GM21526 (cell line): ENCODE results near the gene TSPAN4.
A peak's percentile ranks its signal among the peaks of the same experiment; 100 is the strongest.

Experiments
- ATAC-seq: cut with Tn5 transposase; IDR thresholded peaks from one replicate; pipeline ENCODE4 v1.9.1; 2021; ENCODE audit warnings: moderate library complexity; ENCODE audit not compliant: unreplicated experiment, low FRiP score

The TSPAN4 gene

DNA sequence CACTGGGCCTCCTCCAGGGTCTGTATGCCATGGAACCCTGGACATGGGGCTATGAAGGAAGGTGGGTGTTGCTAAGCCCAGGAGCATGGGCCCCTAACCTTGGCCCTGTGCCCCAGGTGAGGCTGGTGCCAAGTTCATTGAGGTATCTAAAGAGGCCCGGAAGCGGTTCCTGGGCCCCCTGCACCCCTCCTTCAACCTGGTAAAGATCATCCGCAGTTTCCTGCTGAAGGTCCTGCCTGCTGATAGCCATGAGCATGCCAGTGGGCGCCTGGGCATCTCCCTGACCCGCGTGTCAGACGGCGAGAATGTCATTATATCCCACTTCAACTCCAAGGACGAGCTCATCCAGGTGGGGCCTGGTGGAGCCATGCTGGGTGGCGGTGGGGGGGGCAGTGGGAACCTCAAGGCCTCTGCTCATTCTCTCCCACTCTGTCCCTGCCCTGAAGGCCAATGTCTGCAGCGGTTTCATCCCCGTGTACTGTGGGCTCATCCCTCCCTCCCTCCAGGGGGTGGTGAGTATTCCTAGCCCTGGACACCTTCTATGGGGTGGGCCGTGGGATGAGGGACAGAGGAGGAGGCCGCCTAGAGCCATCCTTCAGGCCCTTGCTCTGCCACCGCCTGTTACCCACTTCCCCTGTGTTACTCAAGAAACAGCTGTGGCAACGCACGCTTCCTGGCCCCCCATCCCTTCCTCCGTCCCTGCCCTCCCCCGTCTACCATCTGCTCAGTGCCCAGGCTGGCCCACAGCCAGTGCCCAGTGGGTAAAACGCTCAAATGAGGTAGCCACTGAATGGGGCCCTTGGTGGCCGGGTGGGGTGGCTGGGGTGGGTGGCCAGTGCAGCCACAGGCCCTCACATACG lies 20.9 kb upstream of the TSPAN4 start:
- ATAC-seq: no peak

DNA sequence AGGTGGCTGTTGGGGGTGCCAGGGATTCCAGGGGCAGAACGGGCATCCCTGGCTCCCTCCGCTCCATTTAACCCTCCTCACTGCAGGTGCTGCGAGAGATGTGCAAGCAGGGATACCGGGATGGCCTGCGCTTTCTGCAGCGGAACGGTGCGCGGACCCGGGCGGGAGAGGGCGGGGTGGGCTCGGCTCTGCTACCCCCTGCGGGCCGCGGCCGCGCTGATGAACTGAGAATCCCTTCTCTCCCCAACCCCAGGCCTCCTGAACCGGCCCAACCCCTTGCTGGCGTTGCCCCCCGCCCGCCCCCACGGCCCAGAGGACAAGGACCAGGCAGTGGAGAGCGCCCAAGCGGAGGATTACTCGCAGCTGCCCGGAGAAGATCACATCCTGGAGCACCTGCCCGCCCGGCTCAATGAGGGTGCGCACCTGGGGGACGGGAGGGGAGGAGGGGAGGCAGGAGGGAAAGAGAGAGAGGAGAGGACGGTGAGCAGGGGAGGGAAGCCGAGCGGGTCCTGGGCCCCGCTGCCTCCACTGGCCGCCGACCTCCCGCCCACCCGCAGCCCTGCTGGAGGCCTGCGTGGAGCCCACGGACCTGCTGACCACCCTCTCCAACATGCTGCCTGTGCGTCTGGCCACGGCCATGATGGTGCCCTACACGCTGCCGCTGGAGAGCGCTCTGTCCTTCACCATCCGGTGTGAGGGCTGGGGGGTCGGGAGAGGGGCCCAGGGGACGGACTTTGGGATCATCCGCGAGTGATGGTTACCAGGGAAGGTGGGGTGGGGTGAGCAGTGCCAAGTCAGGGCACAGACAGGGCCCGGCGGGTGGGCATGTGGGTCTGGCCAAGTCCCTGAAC lies 19.0 kb upstream of the TSPAN4 start:
- ATAC-seq: no peak

DNA sequence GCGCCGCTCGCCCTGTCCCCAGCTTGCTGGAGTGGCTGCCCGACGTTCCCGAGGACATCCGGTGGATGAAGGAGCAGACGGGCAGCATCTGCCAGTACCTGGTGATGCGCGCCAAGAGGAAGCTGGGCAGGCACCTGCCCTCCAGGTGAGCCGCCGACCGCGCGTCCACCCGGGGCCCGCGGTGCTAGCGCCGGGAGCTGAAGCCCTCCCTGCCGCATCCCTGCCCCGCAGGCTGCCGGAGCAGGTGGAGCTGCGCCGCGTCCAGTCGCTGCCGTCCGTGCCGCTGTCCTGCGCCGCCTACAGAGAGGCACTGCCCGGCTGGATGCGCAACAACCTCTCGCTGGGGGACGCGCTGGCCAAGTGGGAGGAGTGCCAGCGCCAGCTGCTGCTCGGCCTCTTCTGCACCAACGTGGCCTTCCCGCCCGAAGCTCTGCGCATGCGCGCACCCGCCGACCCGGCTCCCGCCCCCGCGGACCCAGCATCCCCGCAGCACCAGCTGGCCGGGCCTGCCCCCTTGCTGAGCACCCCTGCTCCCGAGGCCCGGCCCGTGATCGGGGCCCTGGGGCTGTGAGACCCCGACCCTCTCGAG lies 18.3 kb upstream of the TSPAN4 start:
- no peak for ATAC-seq

DNA sequence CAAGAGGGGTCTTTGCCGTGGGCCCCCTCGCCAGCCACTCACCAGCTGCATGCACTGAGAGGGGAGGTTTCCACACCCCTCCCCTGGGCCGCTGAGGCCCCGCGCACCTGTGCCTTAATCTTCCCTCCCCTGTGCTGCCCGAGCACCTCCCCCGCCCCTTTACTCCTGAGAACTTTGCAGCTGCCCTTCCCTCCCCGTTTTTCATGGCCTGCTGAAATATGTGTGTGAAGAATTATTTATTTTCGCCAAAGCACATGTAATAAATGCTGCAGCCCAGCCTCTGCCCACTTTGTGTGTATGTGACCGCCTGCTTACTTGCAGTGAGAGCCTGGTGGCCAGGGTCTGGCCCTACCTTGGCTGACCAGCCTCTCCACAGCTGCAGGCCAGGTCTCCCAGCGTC lies 17.7 kb upstream of the TSPAN4 start:
- ATAC-seq: no peak

DNA sequence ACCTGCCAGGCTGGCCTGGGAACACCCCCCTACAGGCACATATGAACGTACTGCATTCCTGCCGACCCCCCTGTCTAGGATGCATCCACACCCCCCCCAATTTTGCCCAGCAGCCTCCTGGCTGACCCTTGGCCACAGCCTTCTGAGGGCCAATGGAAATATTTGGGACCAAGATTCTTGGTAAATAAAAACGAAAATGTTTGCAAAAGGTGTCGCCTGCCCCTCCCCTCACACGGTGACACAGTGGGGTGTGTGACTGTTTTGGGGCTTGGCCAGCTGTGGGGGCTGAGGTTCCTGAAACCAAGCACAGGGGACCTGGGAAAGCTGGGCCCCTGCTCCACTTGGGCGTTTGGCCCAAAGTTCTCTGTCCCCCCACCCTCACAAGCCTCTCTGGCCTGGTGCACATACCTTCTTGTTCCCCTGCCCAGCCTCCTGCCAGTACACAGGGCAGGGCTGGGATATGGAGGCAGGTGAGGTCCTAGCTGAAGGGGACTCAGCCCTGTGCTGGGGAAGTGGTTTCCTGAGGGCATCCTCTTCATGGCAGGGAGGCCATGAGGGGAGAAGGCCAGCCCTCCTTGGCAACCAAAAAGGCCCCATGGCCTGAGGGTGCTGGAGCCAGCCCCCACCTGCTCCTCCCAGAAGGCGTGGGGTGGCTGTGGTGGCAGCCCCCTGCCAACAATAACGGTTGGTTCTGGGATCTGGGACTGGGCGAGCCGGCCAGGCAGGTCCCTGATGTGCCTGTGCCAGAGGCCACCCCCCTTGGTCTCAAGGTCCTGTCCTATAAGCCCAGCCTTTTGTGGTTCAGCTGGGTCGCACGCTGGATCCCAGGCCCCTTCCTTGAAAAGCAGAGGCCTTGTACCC lies 17.1 kb upstream of the TSPAN4 start:
- no peak for ATAC-seq

DNA sequence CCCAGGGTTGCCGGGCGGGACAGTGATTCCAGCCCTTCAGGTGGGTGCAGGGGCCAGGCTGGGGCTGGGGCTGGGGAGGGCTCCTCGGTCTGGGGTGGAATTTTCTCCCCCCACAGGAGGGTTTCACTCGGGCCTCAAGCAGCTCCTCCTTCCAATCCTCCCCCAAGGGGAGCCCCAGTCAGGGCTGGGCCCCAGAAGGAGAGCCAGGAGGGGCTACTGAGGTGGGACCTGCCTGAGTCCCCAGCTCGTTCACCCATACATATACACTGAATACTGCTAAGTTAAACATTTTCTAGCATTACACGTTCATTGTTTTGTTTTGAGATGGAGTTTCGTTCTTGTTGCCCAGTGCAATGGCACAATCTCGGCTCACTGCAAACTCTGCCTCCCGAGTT lies 16.4 kb upstream of the TSPAN4 start:
- ATAC-seq: no peak

DNA sequence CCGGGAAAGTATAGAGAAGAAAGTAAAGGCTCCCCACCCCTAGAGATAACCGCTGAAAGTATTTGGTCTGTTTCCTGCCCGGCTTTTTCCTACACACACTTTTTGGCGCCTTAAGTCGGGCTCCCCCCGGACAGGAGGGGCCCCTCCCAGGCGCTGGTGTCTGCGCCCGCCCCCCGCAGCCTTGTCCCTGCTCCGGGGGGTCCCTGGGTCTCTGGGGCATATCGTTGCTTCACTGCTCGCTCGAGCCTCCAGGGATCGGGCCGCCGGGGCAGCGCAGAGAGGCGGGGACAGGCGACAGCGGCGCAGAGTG lies 15.9 kb upstream of the TSPAN4 start:
- ATAC-seq: no peak

DNA sequence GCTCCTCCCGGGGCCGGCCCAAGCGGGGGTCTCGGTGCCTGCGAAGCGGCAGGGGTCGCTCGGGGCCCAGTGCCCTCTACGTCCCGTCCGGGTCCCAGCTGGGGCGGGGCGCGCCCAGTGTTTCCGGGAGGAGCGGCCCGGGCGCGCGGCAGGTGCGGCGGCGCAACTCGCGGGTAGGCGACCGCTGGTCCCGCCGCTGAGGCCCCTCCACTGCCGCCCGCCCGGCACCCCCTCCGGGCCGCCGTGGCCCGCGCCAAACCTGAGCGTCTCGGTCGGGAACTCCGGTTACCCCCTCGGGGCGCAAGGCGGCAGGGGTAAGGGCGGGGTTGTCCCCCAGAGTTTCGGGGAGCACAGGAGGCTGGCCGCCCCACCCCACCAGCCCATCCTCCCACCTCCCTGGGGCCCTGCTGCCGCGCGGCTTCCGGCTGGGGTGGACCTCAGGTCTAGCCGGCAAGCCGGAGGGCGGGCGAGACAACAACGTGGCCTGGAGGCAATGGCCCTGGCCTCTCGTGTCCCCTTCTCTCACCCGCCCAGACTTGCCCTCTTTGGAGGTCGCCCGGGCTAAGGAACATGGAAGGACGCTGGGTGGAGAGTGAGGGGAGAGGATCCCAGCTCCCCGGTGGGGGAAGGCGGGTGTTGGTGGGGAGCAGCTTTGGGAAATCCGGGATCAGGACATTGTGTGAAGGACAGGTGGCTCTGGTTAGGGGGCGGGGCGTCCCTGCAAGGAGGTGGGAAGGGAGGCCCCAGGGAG lies 15.3 kb upstream of the TSPAN4 start:
- ATAC-seq: peak; percentile 35

DNA sequence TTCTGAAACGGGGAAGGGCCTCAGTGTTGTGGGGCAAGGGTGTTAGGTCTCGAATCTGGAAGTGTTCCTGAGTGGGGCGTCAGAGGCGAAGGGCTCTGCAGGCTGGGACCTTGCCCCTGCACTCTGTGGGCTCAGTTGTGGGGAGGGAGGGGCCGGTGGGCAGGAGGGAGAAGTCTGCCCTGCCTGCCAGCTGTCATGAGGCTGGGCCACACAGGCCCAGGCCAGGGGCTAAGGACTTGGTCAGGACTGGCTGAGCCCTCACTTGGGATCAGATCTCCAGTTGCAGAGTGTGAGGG lies 14.8 kb upstream of the TSPAN4 start, which contains the start of gene CRACR2B:
CRACR2B (plus strand) TSS at position 23 of the 296 bp plus-strand sequence. CDS start 689 bp downstream, outside the sequence.
- peak; percentile 12 for ATAC-seq

DNA sequence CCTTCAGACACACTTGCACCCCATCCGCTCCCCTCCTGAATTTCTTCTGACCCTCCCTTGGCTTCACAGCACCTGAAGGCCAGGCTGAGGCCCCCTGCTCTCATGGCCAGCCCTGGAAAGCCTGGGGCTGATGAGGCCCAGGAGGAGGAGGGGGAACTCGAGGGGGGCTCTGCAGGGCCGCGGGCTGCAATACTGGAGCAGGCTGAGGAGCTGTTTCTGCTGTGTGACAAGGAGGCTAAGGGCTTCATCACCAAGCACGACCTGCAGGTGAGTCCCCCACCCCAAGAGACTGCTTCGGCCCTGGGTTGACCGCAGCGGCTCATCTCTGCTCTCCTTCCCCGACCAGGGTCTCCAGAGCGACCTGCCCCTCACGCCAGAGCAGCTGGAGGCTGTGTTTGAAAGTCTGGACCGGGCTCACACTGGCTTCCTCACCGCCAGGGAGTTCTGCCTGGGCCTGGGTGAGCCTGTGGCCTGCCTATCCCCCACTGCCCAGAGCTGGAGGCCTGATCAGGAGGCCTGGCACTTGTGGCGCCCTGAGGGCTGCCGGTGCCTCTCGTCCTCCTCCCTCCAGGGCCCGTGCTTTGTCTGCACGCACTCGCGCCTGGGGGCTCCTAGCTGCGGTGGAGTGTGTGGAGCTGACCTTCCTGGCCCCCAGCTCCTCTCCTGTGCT lies 14.0 kb upstream of the TSPAN4 start:
- ATAC-seq: no peak

DNA sequence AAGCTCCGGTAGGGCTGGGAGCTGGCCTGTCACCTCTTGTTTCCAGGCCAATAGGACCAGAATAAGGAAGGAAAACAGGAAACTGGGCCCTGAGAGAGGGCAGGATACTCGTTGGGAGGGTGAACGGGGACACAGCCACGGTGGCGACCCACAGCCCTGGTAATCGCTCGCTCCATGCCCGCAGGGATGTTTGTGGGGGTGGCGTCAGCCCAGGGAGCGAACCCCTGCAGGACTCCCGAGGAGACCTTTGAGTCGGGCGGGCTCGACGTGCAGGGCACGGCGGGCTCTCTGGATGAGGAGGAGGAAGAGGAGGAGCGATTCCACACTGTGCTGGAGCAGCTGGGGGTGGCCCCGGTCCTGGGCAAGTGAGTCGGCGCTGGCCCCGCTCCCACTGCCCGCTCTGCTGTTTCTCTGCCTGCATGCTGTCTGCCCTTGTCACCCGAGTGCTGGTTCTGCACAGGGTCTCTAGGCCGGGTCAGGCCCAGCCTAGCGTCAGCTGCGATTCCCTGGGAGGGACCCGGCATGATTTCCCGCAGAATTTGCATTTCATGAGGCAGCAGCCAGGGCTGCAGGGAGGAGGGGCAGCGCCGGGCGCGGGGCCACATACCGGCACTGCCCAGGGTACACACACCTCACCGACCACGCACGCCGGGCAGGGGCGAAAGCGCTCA lies 13.3 kb upstream of the TSPAN4 start:
- no peak for ATAC-seq

DNA sequence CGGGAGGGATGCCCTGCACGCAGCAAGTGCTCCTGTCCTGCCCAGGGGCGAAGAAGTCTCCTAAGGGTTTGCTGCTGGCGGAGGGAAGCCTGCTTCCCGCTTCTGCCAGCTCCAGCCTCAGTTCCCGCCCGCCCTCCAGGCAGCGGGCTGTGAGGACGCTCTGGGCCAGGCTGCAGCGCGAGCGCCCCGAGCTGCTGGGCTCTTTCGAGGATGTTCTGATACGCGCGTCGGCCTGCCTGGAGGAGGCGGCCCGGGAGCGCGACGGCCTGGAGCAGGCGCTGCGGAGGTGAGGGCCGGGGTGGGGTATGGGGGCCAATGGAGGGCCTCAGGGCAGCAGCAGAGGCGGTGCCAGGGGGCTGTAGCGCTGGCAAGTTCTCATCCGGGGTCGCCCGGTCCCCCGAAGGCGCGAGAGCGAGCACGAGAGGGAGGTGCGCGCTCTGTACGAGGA lies 12.8 kb upstream of the TSPAN4 start:
- ATAC-seq: no peak

DNA sequence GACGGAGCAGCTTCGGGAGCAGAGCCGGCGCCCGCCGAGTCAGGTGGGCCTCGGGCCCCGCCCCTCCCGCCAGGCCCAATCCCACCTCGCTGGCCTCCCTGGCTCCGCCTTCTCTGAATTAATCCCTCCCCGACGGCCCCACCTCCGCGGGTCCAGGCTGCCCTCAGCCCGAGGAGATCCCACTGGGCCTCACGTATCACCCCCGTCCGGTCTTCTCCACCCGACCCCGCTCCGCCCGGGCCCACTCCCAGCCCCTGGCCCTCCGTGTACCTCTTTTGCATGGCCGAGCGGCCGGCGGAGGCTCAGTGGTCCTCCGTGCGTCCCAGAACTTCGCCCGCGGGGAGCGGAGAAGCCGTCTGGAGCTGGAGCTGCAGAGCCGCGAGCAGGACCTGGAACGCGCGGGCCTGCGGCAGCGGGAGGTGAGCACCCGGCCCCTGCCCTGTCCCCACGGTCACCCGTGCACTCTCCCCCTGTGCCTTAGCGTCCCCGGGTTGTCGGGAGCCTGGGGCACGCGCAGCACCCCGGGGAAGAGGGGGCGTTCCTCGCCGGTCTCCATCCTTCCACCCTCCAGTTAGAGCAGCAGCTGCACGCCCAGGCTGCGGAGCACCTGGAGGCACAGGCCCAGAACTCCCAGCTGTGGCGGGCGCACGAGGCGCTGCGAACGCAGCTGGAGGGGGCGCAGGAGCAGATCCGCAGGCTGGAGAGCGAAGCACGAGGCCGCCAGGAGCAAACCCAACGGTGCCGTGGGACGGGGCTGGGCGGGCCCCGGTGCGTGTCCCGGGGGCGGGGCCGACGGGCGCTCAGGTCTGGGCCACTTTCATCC lies 12.1 kb upstream of the TSPAN4 start:
- no peak for ATAC-seq

DNA sequence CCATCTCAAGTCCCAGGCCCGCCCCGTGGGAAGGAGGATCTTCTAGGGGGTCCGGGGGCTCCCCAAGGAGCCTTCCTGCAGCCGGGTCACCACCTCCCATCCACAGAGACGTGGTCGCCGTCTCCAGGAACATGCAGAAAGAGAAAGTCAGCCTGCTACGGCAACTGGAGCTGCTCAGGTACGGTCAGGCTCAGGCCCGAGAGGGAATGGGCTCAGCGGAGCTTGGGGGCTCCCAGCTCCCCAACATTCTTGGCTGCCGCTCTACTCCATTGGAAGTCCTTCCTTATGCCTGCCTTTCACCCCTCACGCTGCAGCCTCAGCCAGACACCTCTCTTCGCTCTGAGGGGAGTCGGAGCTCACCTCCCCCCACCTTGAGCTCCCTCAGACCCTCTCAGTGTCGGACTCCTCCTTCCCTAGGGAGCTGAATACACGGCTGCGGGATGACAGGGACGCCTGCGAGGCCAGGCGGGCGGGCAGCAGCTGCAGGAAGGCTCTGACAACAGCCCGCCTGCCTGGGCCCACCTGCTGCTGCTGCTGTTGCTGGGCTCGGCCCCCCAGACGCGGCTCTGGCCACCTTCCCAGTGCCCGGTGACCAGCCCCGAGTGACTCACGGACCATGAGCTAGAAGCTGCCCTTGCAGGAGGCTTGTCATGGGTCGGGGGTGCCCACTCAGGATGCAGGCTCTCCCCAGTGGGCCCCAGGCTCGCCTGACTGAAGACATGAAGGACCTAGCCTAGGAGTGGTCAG lies 11.4 kb upstream of the TSPAN4 start:
- ATAC-seq: no peak

DNA sequence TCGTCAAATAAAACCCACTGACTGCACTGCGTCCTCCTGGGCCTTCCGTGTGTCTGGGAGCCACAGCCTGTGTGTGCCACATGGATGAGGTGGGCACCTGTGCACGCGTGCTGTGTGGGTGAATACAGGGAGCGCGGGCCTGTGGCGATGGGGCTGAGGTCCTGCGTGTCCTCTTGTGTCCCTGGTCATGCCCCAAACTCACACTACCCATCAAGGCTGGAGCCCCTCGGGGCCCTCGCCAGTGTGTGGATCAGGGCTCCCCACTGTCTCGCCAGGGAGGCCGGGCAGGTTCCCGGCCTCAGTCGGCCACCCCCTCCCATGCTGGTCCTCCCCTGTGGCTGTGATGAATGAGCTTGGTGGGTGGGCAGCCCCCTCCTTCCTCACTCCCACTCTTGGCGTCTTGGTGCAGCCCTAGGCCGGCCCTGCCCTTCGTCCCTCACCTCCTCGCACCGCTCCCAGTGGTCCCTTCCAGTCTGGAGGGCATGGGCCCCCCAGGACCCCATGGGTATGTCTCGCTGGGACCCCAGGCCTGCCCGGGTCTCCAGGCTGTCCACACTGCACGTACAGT lies 10.6 kb upstream of the TSPAN4 start:
- no peak for ATAC-seq

DNA sequence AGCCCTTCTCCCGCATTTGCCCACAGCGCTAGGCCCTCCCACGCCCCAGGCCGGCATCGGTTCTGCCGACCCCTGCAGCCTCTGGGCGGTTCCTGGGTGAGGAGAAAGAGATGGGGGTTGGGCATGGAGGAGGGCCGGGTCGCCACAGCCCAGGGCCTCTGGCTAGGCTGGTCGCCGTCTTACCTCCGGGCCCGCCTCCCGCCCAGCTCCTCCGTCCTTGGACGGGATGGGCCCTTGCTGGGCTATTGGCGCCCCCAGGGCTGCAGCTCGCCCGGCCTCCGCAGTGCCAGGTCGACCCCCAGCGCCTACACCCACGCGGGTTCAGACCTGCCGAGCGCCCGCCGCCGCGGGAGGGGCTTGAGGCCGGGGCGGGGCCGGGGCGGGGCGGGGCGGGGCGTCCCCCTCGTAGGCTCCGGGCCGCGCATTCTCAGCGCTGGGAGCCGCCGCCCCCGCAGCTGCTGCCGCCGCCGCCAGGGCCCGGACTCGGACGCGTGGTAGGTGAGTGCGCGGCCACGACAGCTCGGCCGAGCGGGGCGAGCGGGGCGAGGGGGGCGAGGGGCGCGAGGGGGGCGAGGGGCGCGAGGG lies 10.0 kb upstream of the TSPAN4 start, which contains the start of gene CD151:
CD151 (plus strand) TSS at position 424 of the 585 bp plus-strand sequence. CDS start 3,118 bp downstream, outside the sequence.
- ATAC-seq: no peak
